AG09309 (cell line): Measurements from ENCODE around the gene PXT1.

Experiments
- DNase-seq: peaks from one replicate; pipeline ENCODE4 v3.0.0-alpha.2; 2010; ENCODE audit warnings: low read depth
- H3K4me3 ChIP-seq: 2 replicates; pipeline ENCODE4 v1.5.1; 2011; ENCODE audit warnings: mild to moderate bottlenecking, low read depth, low read length, moderate library complexity; ENCODE audit not compliant: control insufficient read depth
- TF ChIP-seq, protein P1 (sequence below): IDR thresholded peaks from 2 replicates; pipeline ENCODE4 v1.5.1; 2011; ENCODE audit warnings: mild to moderate bottlenecking, low read depth, low read length, inconsistent platforms; ENCODE audit not compliant: insufficient read depth, control insufficient read depth; ENCODE audit errors: missing control alignments

PXT1 gene

DNA sequence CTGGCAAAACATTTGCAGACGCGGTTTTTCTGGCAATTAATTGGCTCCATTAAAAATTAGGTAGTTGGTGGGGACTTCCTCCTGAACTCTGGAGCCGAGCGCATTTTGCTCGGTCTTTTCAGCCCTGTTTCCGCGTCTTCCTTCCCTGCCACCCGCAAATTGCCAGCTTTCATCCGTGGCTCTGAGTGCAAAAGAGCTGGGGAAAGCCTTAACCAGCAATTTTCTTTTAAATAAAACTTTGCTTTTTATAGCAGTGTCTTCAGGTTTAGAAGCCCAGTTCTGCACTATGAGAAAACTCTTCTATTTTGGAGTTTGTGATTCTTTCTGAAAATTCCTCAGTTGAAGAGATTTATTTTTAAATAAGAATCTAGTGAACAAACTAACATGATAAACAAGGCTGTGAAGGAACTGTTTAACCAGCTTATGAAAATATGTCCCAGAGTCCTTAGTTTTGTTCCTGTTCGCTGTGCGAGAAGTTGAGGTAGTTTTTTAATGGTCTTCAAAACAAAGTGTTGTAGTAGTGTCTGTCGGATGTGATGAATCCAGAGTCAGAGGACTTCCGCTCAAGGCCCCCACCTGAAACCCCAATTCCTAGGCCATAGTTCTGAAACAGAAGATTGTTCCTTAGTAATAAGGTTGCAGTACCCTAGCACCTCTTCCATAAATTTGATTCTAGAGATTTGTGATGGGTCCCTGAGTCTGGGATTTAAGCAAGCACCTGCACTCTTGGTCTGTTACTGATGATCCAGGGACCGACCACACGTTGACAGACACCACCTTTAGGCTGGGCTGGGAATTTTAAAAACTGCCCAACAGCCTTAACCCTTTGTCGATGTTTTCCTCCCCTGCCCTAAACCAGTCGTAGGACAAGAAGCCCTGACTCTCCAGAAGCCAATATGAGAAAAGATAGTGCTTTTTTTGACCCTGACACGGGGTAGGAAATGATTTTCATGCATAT lies 1.1 kb upstream of the PXT1 start:
- DNase-seq: no peak

DNA sequence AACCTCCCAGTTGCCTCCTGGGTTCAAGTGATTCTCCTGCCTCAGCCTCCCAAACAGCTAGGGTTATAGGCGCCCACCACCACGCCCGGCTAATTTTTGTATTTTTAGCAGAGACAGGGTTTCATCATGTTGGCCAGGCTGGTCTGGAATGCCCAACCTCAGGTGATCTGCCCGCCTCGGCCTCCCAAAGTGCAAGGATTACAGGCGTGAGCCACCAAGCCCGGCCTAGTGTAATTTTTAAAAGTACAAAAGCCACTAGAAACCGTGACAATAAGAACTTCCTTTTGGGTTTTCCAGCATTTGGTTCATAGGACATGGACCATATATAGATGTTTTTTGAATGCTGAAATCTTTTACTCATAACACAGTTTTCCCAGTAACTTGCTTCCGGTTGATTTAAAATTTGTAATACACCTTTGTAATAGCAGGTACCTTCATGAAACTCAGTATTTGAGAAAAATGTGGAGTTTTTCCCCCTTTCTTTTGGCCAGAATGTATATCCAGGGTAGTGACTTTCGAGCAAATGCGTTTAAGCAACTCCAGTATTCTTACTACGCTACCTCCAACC lies 467 bp downstream of the PXT1 start:
- TF ChIP-seq, protein P1, sequence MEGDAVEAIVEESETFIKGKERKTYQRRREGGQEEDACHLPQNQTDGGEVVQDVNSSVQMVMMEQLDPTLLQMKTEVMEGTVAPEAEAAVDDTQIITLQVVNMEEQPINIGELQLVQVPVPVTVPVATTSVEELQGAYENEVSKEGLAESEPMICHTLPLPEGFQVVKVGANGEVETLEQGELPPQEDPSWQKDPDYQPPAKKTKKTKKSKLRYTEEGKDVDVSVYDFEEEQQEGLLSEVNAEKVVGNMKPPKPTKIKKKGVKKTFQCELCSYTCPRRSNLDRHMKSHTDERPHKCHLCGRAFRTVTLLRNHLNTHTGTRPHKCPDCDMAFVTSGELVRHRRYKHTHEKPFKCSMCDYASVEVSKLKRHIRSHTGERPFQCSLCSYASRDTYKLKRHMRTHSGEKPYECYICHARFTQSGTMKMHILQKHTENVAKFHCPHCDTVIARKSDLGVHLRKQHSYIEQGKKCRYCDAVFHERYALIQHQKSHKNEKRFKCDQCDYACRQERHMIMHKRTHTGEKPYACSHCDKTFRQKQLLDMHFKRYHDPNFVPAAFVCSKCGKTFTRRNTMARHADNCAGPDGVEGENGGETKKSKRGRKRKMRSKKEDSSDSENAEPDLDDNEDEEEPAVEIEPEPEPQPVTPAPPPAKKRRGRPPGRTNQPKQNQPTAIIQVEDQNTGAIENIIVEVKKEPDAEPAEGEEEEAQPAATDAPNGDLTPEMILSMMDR: no peak
- peak overlapping the region; percentile 83 for H3K4me3 ChIP-seq
- no peak for DNase-seq

More for the DNA sequence above, 1.1 kb upstream of the PXT1 start:
- peak overlapping the region; percentile 83 for H3K4me3 ChIP-seq
- TF ChIP-seq, protein P1: peak; percentile 28

DNA sequence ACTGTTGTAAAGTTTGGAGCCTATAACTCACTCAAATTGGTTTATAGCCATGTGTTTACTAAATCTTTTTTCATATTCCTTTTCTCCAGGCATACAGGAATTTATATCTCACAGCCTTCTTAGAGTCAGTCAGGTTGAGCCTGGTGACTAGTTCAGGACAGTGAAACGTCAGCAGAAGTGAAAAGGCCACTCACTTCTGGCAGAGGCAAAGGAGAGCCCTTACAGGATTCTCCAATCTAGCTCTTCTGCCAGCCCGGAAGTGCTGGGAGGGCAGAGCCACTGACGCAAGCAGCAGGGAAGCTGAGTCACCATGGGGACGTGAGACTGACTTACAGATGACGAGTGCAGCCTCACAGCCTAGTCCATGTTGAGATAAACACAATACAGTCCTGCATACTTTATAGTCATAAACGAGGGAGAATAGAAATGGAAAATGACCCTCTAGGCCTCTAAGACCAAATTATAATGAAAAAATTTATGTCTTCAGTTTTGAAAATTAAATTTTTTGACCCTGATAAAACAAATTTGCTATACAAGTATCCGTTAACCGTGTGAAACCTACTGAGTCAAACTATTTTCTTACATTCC lies 1.3 kb downstream of the PXT1 start:
- no peak overlapping the region for H3K4me3 ChIP-seq
- TF ChIP-seq, protein P1: no peak
- DNase-seq: peak; percentile 98

DNA sequence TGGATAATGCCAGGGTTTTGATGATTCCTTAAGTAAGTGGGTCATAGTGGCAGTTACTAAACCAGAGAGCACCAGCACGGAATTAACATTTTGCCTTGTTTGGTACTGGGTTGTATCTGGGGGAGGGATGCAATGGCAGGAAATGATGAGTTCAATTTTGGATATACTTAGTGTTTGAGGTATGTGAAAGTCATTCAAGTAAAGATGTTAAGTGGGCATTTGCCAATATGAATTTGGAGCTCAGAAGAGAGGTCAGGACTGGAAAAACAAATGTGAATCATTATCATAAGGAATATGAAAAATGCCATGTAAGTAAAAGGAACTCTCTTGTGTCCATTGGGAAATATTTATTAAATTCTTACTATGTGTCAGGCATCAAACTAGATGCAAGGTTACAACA lies 6.2 kb downstream of the PXT1 start:
- no peak overlapping the region for H3K4me3 ChIP-seq
- peak; percentile 57 for DNase-seq
- TF ChIP-seq, protein P1: no peak

DNA sequence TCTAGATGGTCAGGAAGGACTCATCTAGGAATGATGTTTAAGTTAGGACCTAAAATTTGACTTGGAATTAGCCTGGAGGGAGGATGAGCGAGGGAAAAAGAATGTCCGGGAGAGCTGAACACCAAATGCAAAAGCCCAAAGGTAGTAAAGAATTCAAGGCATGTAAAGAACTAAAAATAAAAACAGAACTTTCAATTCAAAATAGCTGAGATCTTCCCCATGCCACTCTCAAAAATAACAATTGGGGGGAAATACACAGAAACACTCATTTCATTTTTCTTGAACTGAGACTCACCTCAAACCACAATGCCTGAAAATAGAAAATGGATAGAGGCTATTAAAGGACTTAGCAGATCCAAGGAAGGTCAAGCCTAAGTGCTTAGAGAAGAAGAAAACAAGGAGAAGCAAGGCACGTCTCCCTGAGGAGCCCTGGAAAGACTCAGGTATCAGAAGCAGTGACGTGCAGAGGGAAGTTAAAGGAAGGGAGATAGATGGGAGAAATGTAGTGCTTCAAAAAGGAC lies 10.4 kb downstream of the PXT1 start:
- TF ChIP-seq, protein P1: no peak
- no peak for DNase-seq
- no peak overlapping the region for H3K4me3 ChIP-seq

DNA sequence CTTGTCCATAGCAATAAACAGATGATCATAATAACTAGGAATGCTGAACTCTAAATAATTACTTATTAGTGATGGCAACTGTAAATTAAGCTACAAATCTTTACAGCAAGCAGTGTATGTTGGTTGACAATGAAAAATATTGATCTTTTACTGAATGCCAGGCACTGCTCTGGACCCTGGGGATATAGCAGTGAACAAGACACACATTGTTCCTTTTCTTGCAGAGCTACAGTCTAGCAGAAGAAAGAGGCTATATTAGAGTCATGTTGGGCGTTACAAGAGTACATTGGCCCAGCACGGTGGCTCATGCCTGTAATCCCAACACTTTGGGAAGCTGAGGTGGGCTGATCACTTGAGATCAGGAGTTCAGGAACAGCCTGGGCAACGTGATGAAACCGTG lies 11.5 kb downstream of the PXT1 start:
- DNase-seq: no peak
- TF ChIP-seq, protein P1: no peak
- no peak overlapping the region for H3K4me3 ChIP-seq
